Measurements from ENCODE around the gene SYT1.

- TF ChIP-seq CTCF (conservative IDR thresholded peaks at IDR 0.05; ENCODE audit: low read depth, low read length): no peak
- TF ChIP-seq EZH2 (IDR thresholded peaks at IDR 0.05; ENCODE audit: borderline replicate concordance, low read depth, low read length, poor library complexity, severe bottlenecking): no peak
These were observed 590.7 kb downstream of the SYT1 start for GRCh38 chr12:79455286-79455685.

Data from A673 (cell line).